HepG2 (cell line): ENCODE measurements around the gene COPS8. TPM values are rescaled to one million over a fixed set of nuclear protein-coding genes. Genes with fewer than 3 reads are reported as not detected.

Source experiments
- CREM ChIP-seq, 2 experiments: sonication (generic) in 1 of 2; formaldehyde crosslinking in 1 of 2; IDR thresholded peaks; 2 replicates each; pipeline versions ENCODE4 v1.4.0 to v1.6.1; 2016 to 2020; ENCODE audit warnings: antibody characterized with exemption in 1 of 2, mild to moderate bottlenecking in 1 of 2, missing genetic modification reagents in 1 of 2
- GABPA ChIP-seq, 2 experiments: IDR thresholded peaks; 2 replicates each; pipeline ENCODE4 v1.6.1; 2011 to 2016; ENCODE audit warnings: low read depth in 2 of 2, low read length in 1 of 2, missing biosample characterization in 1 of 2, missing genetic modification characterization in 1 of 2
- GATAD2A ChIP-seq: IDR thresholded peaks from 2 replicates; pipeline ENCODE4 v1.6.1; 2016
- KLF6 ChIP-seq: IDR thresholded peaks from 2 replicates; pipeline ENCODE4 v1.8.0; 2016; ENCODE audit warnings: missing biosample characterization, missing genetic modification reagents
- KMT2B ChIP-seq: IDR thresholded peaks from 2 replicates; pipeline ENCODE4 v1.6.1; 2016; ENCODE audit warnings: missing genetic modification reagents, missing compliant biosample characterization
- NAIF1 ChIP-seq: sonication (generic); formaldehyde crosslinking; IDR thresholded peaks from 2 replicates; pipeline ENCODE4 v1.5.0; 2020; ENCODE audit warnings: mild to moderate bottlenecking, missing genetic modification reagents, borderline replicate concordance
- PHF21A ChIP-seq: sonication (generic); formaldehyde crosslinking; IDR thresholded peaks from 2 replicates; pipeline ENCODE4 v1.5.0; 2020; ENCODE audit warnings: mild to moderate bottlenecking, missing genetic modification reagents
- RORA ChIP-seq: sonication (generic); formaldehyde crosslinking; IDR thresholded peaks from 2 replicates; pipeline ENCODE4 v1.5.0; 2020; ENCODE audit warnings: mild to moderate bottlenecking, missing genetic modification reagents, moderate library complexity
- ZBTB7B ChIP-seq: sonication (generic); formaldehyde crosslinking; IDR thresholded peaks from 2 replicates; pipeline ENCODE4 v1.4.0; 2020; ENCODE audit warnings: missing genetic modification reagents
- ZNF143 ChIP-seq: sonication (generic); formaldehyde crosslinking; IDR thresholded peaks from 2 replicates; pipeline ENCODE4 v1.4.0; 2020; ENCODE audit warnings: missing genetic modification reagents
- ZNF737 ChIP-seq: sonication (generic); formaldehyde crosslinking; IDR thresholded peaks from 2 replicates; pipeline ENCODE4 v1.5.0; 2020; ENCODE audit warnings: missing genetic modification reagents, mild to moderate bottlenecking, borderline replicate concordance
- ZNF761 ChIP-seq: sonication (generic); formaldehyde crosslinking; conservative IDR thresholded peaks from 2 replicates; pipeline ENCODE4 v1.4.0; 2020; ENCODE audit warnings: mild to moderate bottlenecking, missing genetic modification reagents
- ZNF850 ChIP-seq: sonication (generic); formaldehyde crosslinking; conservative IDR thresholded peaks from 2 replicates; pipeline ENCODE4 v1.9.0; 2021; ENCODE audit warnings: mild to moderate bottlenecking, missing genetic modification reagents
- ZSCAN30 ChIP-seq: sonication (generic); formaldehyde crosslinking; IDR thresholded peaks from 2 replicates; pipeline ENCODE4 v1.5.0; 2020; ENCODE audit warnings: mild to moderate bottlenecking, missing genetic modification reagents
- polyA plus RNA-seq, 8 experiments: library from polyadenylated mRNA; depleted of rRNA in 3 of 8; stranded (reverse) in 7 of 8; unstranded in 1 of 8; fragments of >200 nt; fragmentation: Illumina TruSeq in 4 of 8; extraction: Trizol in 4 of 8; gene quantifications; 2 replicates each; pipeline versions ENCODE4 v1.2.1 to v1.2.3, GENCODE V29; 2011 to 2016; ENCODE audit warnings: low read depth in 4 of 8, missing spikeins in 1 of 8, mixed read lengths in 1 of 8; ENCODE audit not compliant: insufficient read depth in 1 of 8
- total RNA-seq, 5 experiments: library from RNA; depleted of rRNA; stranded (reverse); fragments of >200 nt; fragmentation: Illumina TruSeq; extraction: Trizol; gene quantifications; 2 replicates each; pipeline ENCODE4 v1.2.3, GENCODE V29; 2016; ENCODE audit warnings: low read depth in 1 of 5
- TF ChIP-seq, protein P1 (sequence below), 2 experiments: sonication (generic) in 1 of 2; formaldehyde crosslinking in 1 of 2; IDR thresholded peaks; 2 replicates each; pipeline versions ENCODE4 v1.5.1 to v1.6.1; 2011 to 2020; ENCODE audit warnings: borderline replicate concordance in 1 of 2, low read depth in 1 of 2, low read length in 1 of 2, mild to moderate bottlenecking in 1 of 2, missing genetic modification reagents in 1 of 2, moderate library complexity in 1 of 2
- TF ChIP-seq, protein P2 (sequence below): sonication (generic); formaldehyde crosslinking; IDR thresholded peaks from 2 replicates; pipeline ENCODE4 v1.4.0; 2020; ENCODE audit warnings: missing genetic modification reagents
- TF ChIP-seq, protein P3 (sequence below): sonication (generic); formaldehyde crosslinking; IDR thresholded peaks from 2 replicates; pipeline ENCODE4 v1.8.0; 2022; ENCODE audit warnings: mild to moderate bottlenecking, missing genetic modification reagents, moderate library complexity
- TF ChIP-seq, protein P4 (sequence below): sonication (generic); formaldehyde crosslinking; IDR thresholded peaks from 2 replicates; pipeline ENCODE4 v1.4.0; 2020; ENCODE audit warnings: missing genetic modification reagents
- TF ChIP-seq, protein P5 (sequence below): sonication (generic); formaldehyde crosslinking; IDR thresholded peaks from 2 replicates; pipeline ENCODE4 v1.4.0; 2020; ENCODE audit warnings: low read depth, mild to moderate bottlenecking, missing genetic modification reagents

Gene COPS8
- total and polyA plus RNA-seq, 2 of the 13 experiments (the other 11 are each of a cell fraction or from before 2014, with no cell fraction given) = 86.3 to 96.6 TPM

DNA sequence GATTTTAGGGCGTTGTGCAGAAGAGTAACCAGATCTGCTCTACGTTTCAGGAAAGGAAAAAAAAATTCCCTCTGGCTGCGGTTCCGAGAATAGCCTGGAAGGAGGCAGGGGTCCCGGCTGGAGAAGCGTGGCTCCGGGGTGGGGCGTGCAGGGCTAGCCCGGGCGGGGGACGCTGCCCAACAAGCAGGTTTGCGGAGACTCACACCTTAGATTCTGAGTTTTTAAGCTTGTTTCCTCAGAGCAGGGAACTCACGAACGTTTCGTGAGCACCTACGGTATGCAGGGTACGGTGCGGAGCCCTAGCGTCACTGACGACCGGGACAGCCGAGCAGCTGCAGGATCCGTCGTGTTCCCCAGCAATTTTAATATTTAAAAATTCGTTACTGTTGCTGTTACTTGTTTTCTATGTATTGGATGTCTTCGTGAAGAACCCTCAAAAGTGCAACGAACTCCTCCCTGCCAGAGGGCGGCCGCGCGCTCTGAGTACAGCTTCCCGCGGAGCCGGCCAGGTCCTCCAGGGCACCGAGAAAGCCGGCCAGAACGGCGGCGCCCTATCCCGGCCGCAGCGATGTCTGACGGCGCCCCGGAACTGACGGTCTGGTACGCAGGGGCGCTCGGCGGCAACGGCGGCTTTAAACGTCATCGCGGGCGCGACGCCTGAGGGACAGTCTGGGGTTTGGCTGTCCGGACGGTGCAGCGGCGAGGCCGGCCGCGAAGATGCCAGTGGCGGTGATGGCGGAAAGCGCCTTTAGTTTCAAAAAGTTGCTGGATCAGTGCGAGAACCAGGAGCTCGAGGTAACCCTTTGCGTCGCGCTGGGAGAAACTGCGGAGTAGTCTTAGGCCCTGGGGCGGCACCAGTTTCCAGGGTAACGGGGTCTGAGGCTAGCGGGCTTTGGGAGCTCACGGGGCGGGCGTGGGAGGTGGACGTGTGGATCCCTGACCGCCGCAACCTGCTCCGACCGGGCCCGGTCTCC lies at the start of gene COPS8 (continued):
- TF ChIP-seq, protein P1, sequence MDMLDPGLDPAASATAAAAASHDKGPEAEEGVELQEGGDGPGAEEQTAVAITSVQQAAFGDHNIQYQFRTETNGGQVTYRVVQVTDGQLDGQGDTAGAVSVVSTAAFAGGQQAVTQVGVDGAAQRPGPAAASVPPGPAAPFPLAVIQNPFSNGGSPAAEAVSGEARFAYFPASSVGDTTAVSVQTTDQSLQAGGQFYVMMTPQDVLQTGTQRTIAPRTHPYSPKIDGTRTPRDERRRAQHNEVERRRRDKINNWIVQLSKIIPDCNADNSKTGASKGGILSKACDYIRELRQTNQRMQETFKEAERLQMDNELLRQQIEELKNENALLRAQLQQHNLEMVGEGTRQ (IDR thresholded peaks at IDR 0.05; ENCODE audit: low read depth, low read length) = no peak
- TF ChIP-seq, protein P1 (CRISPR knock-in tag; IDR thresholded peaks at IDR 0.05; ENCODE audit: borderline replicate concordance) = peak; percentile 13; the same call in 1 of the 2 replicates
- 0 out of 2 replicates have a peak, but pooled peaks have one; percentile 86 for TF ChIP-seq ZNF850 (CRISPR knock-in tag)
- peak; percentile 93 for TF ChIP-seq ZNF761 (CRISPR knock-in tag)
- TF ChIP-seq ZNF737 = no peak; the same call in 1 of the 2 replicates
- peak; percentile 92 for TF ChIP-seq PHF21A (CRISPR knock-in tag)
- TF ChIP-seq, protein P2, sequence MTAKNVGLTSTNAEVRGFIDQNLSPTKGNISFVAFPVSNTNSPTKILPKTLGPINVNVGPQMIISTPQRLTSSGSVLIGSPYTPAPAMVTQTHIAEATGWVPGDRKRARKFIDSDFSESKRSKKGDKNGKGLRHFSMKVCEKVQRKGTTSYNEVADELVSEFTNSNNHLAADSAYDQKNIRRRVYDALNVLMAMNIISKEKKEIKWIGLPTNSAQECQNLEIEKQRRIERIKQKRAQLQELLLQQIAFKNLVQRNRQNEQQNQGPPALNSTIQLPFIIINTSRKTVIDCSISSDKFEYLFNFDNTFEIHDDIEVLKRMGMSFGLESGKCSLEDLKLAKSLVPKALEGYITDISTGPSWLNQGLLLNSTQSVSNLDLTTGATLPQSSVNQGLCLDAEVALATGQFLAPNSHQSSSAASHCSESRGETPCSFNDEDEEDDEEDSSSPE (CRISPR knock-in tag) = peak; percentile 95
- TF ChIP-seq ZSCAN30 = no peak; the same call in 1 of the 2 replicates
- TF ChIP-seq ZNF143 (CRISPR knock-in tag) = peak; percentile 78
- peak; percentile 88 for TF ChIP-seq GABPA (IDR thresholded peaks at IDR 0.05; ENCODE audit: low read depth, low read length)
- peak; percentile 95 for TF ChIP-seq GABPA (CRISPR knock-in tag; IDR thresholded peaks at IDR 0.05; ENCODE audit: low read depth)
- peak; percentile 63; the same call in 1 of the 2 replicates for TF ChIP-seq ZBTB7B
- peak; percentile 92 for TF ChIP-seq NAIF1 (CRISPR knock-in tag)
- TF ChIP-seq RORA (CRISPR knock-in tag) = 0 out of 2 replicates have a peak, but pooled peaks have one; percentile 58
- TF ChIP-seq, protein P3, sequence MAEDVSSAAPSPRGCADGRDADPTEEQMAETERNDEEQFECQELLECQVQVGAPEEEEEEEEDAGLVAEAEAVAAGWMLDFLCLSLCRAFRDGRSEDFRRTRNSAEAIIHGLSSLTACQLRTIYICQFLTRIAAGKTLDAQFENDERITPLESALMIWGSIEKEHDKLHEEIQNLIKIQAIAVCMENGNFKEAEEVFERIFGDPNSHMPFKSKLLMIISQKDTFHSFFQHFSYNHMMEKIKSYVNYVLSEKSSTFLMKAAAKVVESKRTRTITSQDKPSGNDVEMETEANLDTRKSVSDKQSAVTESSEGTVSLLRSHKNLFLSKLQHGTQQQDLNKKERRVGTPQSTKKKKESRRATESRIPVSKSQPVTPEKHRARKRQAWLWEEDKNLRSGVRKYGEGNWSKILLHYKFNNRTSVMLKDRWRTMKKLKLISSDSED (CRISPR knock-in tag) = no peak
- TF ChIP-seq, protein P4, sequence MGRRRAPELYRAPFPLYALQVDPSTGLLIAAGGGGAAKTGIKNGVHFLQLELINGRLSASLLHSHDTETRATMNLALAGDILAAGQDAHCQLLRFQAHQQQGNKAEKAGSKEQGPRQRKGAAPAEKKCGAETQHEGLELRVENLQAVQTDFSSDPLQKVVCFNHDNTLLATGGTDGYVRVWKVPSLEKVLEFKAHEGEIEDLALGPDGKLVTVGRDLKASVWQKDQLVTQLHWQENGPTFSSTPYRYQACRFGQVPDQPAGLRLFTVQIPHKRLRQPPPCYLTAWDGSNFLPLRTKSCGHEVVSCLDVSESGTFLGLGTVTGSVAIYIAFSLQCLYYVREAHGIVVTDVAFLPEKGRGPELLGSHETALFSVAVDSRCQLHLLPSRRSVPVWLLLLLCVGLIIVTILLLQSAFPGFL = peak; percentile 57; the same call in 1 of the 2 replicates
- TF ChIP-seq GATAD2A = peak; percentile 85
- peak; percentile 99 for TF ChIP-seq CREM (IDR thresholded peaks at IDR 0.05)
- TF ChIP-seq CREM (CRISPR knock-in tag; IDR thresholded peaks at IDR 0.05) = peak; percentile 99
- TF ChIP-seq, protein P5, sequence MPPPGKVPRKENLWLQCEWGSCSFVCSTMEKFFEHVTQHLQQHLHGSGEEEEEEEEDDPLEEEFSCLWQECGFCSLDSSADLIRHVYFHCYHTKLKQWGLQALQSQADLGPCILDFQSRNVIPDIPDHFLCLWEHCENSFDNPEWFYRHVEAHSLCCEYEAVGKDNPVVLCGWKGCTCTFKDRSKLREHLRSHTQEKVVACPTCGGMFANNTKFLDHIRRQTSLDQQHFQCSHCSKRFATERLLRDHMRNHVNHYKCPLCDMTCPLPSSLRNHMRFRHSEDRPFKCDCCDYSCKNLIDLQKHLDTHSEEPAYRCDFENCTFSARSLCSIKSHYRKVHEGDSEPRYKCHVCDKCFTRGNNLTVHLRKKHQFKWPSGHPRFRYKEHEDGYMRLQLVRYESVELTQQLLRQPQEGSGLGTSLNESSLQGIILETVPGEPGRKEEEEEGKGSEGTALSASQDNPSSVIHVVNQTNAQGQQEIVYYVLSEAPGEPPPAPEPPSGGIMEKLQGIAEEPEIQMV (CRISPR knock-in tag) = peak; percentile 92
- TF ChIP-seq KMT2B (CRISPR knock-in tag) = peak; percentile 100
- TF ChIP-seq KLF6 (CRISPR knock-in tag) = peak; percentile 67; the same call in 1 of the 2 replicates
